MM.1S (cell line): Measurements from ENCODE around the gene PGBD1.

ENCODE experiments used
- EZH2 ChIP-seq: fragments of 300-600 bp; sonication (generic); optimal IDR thresholded peaks from 2 replicates; pipeline ENCODE3; 2017; ENCODE audit warnings: low read depth, mild to moderate bottlenecking, antibody characterized with exemption, low read length, mixed read lengths
- EZH2phosphoT487 ChIP-seq: fragments of 300-600 bp; sonication (generic); IDR thresholded peaks from 2 replicates; pipeline ENCODE4 v1.6.1; 2018; ENCODE audit warnings: antibody characterized with exemption, low read length
- TF ChIP-seq, protein P1 (sequence below): fragments of 300-600 bp; sonication (generic); IDR thresholded peaks from 2 replicates; pipeline ENCODE4 v1.5.1; 2016; ENCODE audit warnings: antibody characterized with exemption, low read length, mixed read lengths

DNA sequence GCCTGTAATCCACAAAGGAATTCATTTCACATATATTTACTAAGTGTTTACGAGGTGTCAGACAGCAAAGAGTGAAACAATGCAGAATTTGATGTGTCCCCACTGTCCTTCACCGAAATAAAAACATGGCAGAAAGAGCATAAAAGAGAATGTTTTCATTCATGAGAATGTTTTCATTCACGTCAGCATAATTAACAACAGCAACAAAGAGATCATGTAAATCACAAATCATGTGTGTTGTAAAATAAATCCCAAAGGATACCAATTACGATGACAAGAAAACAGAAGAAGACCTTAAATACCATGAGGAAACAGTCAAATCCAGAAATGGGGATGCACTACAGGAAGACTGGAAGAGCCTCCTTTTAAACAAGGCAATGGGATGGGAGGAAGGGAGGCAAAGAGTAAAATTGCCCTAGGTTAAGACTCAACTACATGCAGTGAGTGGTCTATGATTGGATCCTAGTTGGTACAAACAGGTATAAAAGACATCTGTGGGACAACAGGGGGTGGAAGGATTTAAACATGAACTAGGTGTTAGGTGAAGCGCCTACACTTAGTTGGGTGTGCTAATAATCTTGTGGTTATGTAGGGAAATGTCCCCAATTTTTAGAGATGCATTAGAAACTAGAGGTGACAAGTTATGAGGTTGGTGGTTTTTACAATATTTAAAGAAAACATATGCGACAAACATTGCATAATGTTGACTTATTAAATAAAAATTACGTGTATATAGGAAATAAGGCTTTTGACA lies 53.1 kb downstream of the PGBD1 start:
- TF ChIP-seq, protein P1, sequence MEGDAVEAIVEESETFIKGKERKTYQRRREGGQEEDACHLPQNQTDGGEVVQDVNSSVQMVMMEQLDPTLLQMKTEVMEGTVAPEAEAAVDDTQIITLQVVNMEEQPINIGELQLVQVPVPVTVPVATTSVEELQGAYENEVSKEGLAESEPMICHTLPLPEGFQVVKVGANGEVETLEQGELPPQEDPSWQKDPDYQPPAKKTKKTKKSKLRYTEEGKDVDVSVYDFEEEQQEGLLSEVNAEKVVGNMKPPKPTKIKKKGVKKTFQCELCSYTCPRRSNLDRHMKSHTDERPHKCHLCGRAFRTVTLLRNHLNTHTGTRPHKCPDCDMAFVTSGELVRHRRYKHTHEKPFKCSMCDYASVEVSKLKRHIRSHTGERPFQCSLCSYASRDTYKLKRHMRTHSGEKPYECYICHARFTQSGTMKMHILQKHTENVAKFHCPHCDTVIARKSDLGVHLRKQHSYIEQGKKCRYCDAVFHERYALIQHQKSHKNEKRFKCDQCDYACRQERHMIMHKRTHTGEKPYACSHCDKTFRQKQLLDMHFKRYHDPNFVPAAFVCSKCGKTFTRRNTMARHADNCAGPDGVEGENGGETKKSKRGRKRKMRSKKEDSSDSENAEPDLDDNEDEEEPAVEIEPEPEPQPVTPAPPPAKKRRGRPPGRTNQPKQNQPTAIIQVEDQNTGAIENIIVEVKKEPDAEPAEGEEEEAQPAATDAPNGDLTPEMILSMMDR: no peak
- TF ChIP-seq EZH2 (no peak), EZH2phosphoT487 (no peak)
